Midbrain (tissue), 1 donor: ENCODE measurements around the gene POLG2.
"Not testable (repeated sequence)": the region's sequence is repeated elsewhere in the genome, so short reads cannot be mapped to it uniquely, and the experiment has no call there.

Experiments used
- DNase-seq: peaks from one replicate; lab custom pipeline; 2025; lab: John Stamatoyannopoulos, UW

The POLG2 gene

GRCh38 chr17:64484380-64484779, 12.5 kb downstream of the POLG2 start:
- DNase-seq, result no peak

DNA sequence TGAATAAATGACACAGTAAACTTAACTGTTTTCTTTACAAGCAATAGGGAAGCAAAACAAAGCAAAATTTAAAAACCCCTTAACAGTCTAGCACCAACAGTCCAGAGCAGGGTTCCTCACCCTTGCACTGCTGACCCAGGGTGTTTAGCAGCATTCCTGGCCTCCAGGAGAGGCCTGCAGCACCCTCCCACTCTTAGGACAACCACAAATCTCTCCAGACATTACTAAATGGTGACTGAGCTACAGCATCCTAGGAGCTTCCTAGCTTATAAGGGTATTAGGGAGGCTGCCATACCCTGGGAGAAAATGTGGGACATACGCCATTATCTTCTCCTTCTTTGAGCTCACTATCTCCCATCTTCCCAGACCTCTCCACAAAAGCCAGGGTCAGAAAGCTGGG, 15.9 kb downstream of the POLG2 start:
- DNase-seq, result no peak

GRCh38 chr17:64477849-64478248, 19.0 kb downstream of the POLG2 start:
- no peak for DNase-seq

GRCh38 chr17:64472564-64472963, 24.3 kb downstream of the POLG2 start:
- DNase-seq, result no peak

DNA sequence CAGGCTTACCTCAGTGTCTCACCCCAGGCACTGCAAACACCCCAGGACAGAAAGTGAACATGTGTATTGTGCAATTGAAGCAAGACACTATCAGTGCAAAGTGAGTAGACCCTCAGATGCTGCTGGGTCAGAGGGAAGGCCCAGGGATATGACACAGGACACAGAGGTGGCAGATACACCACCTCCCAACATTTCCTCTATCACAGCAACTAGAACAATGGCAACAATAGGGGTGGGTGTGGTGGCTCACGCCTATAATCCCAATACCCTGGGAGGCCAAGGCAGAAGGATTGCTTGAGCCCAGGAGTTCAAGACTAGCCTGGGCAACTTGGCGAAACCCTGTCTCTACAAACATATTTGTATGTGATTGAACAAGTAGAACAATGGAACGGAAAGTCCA, 25.4 kb downstream of the POLG2 start:
- DNase-seq, result no peak

DNA sequence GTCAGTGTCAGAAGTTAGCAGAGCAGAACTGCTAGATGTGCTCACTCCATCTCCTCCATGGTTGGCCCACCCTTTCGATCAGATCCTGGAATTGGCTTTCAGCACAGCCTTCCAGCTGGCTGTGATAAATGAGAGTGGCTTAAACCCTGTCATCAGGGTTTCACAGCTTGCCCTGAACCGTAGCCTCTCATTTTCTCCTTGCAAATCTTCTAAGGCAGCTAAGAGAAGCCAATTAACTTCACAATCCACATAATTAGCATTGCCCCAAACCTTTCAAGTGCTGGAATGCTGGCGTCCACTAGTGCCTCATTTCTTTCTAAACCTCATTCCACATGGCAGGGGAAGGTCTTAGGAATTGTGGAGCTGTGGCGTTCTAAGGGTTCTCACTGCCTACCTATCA, 26.2 kb downstream of the POLG2 start:
- DNase-seq, result no peak

- not testable (repeated sequence) for DNase-seq
Measured at GRCh38 chr17:64466834-64467233, 30.0 kb downstream of the POLG2 start.

GRCh38 chr17:64466019-64466735, 30.7 kb downstream of the POLG2 start:
- no peak for DNase-seq

DNA sequence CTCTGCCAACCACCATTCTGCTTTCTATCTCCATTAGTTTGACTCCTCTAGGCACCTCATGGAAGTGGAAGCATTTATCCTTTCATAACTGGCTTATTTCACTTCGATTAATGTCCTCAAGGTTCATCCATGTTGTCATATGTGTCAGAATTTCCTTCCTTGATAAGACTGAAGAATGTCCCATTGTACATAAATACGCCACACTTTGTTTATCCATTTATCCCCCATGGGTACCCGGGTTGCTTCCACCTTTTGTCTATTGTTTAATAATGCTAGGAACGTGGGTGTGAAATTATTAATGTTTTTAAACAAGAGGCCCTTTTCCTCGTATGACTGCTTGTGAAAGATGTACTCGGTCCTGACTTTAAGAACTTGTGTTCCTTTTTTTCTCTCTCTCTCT, 35.1 kb downstream of the POLG2 start:
- DNase-seq, result no peak

DNA sequence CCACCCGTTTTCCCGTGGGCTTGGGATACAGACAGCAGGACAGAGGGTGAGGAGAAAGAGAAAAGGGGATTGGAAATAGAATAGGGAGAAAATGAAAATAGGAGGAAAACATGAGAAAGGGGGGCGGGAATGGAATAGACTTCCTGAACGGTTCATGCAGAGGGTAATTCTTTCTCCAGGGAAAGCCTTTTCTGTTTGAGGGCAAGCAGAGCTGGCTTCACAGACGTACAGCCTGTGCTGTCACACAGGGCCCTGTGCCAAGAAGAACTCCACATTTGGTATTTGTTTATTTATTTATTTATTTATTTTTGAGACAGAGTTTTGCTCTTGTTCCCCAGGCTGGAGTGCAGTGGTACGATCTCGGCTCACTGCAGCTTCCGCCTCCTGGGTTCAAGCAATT, 35.9 kb downstream of the POLG2 start:
- no peak for DNase-seq

DNA sequence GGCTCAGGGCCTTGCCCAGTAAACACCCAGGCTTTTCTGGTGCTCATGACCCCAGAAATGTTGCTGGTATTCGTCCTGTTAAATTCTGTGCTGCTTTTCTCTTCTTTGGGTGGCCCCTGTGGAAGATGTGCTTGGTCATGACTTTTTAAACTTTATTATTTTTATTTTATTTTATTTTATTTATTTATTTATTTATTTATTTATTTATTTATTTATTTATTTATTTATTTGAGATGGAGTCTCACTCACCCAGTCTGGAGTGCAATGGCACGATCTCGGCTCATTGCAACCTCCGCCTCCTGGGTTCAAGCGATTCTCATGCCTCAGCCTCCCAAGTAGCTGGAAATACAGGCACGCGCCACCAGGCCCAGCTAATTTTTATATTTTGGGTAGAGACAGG, 37.0 kb downstream of the POLG2 start:
- DNase-seq, result not testable (repeated sequence)

DNA sequence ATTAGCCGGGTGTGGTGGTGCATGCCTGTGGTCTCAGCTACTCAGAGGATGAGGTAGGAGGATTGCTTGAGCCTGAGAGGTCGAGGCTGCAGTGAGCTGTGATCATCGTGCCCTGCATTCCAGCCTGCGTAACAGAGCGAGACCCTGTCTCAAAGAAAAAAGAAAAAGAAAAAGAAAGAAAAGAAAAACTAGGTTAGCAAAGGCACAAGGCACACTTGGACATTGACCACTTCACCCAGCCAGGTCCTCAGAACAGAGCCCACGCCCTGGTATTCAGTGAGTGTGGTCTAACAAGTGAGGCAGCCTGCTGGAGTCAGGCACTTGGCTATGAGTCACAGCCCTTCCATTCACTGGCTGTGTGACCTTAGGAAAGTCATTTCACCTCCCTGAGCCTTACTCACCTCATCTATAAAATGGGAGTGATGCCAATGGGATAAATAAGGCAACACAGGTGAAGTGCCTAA, 37.5 kb downstream of the POLG2 start:
- no peak for DNase-seq

DNA sequence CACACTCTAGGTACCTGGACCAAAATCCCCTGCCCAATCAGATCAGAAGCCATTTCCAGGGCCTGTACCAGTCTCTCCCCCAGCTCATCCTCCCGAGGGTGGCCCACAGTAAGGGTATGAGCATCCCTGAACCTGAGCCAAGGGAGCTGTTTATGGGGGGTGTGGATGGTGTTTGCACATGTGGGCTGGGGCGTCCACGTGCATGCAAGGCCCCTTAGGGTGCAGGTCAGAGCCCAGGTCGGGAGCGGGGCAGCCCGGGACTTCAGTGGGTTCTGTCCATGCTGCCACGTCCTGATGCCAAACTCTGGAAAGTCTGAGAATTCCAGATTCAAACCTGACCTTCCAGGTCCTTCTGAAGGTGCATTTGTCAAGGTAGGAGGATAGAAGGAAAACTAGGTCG, 38.1 kb downstream of the POLG2 start:
- DNase-seq, result no peak

- no peak for DNase-seq
Measured at GRCh38 chr17:64457156-64457555, 39.7 kb downstream of the POLG2 start.

- no peak for DNase-seq
Measured at GRCh38 chr17:64455993-64456885, 40.6 kb downstream of the POLG2 start.

DNA sequence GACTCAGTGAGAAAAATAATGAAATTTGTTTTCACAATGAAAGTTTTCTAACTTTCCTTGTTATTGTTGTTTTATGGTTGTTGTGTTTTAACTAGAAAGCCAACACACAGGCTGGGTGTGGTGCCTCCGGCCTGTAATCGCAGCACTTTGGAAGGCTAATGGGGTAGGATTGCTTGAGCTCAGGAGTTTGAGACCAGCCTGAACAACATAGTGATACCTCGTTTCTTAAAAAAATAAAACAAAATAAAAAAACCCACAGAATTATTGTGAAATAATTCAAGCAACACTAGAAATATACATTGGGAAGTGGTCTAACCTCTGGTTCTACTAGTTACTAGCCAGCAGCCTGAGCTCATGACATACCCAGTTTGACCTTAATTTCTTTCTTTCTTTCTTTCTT, 47.3 kb downstream of the POLG2 start:
- no peak for DNase-seq

DNA sequence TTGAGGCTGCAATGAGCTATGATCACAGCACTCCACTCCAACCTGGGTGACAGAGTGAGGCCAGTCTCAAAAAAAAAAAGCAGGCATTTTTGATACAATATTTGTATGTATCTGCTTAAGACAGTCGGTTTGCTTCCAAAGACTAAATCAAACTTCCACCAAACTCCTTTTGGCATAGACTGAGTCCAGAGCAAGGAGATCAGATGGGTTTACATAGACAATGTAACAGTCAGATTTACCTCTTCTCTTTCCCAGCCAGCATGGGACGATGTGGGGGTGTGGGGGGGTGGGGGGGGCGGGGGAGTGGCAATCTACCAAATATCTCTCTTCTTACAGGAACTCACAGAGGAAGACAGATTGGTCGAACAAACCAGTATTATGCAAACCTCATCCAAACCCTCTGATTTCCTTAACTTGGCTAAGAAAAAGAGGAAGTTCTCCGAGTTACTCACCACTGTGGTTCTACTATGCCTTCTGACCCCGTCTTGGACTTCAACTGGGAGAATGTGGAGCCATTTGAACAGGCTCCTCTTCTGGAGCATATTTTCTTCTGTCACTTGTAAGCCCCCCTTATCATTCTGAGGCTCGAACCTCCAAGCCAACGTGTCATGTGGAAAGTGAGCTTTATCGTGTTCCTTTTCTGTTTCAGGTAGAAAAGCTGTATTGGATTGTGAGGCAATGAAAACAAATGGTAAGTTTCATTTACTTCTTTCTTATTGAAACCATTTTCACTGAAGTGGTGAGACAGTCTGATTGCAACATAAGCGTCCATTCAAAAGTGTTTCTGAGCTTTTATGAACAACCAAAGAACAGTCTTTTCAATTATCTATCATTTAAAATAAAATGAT, 48.0 kb downstream of the POLG2 start, which contains the start of gene MILR1:
MILR1 (plus strand) TSS at position 451 of the 848 bp plus-strand sequence; CDS start at position 505, 54 bp downstream.
- DNase-seq, result peak; percentile 7

DNA sequence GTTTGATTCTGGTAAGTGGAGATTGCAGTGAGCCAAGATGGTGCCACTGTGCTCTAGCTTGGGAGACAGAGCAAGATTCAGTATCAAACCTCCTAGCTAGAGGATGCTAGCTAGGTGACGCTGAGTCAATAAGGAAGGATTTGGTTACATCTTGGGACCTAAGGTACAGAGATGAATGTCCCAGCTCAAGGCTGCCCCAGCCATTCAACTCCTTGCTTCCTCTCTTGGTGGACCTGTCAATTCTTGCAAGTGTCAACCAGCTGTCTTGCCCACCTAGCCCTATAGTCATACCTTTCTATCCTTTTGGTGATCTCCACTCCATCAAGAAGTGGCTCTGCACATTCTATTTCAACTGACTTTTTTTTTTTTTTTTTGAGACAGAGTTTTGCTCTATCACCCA, 49.3 kb downstream of the POLG2 start:
- no peak for DNase-seq

DNA sequence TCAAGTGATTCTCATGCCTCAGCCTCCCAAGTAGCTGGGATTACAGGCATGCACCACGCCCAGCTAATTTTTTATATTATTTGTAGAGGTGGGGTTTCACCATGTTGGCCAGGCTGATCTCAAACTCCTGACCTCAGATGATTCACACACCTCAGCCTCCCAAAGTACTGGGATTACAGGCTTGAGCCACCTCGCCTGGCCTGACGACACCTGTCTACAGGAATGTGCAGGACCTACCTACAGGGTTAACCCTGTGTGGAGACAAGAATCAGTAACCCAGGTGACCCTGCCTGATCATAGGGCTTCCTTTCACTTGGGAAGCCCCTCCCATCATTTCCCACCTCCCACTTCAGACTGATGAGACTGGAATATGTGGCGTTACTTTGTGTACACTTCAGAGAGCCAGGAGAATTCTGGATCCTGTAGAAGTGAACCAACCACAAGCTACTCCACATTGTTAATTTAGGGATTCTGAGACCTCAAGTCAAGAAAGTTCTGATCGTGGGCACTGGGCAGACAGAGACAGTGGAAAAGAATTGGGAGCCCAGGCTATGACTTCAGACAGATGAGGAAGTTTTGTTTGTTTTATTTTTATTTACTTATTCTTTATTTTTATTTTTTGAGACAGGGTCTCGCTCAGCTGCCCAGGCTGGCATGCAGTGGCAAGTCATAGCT, 53.6 kb downstream of the POLG2 start:
- no peak for DNase-seq

- DNase-seq, result no peak
Measured at GRCh38 chr17:64442541-64442971, 54.3 kb downstream of the POLG2 start.

GRCh38 chr17:64441772-64442540, 54.9 kb downstream of the POLG2 start:
- peak; percentile 25 for DNase-seq
